ENCODE data around the gene LYRM2.

DNA sequence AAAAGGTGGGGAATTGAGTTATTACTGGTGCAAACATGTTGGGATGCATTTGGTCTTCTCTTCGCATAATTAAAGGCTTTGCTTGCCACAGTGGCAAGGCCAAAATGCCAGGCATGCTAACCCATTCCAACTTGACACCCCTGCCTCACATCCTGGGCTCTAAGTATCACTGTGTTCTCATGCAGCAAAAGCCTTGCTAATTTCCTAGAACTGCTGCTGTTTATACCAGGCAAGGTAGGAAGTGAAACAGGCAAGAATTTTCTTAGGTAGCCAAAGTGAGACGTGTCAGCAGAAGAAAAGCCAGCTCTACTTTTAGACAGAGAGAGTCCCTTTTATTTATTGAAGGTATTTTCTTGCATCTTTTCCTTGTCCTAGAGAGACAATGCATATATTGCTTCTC lies 41.2 kb downstream of the LYRM2 start:
- no peak for TF ChIP-seq CTCF (IDR thresholded peaks at IDR 0.05)
- no peak for TF ChIP-seq POLR2A (IDR thresholded peaks at IDR 0.05)
